GM21360 (cell line): ENCODE results near the gene INO80B.
"Not testable (repeated sequence)": the region's sequence is repeated elsewhere in the genome, so short reads cannot be mapped to it uniquely, and the experiment has no call there.

ENCODE experiments used
- ATAC-seq: cut with Tn5 transposase; IDR thresholded peaks from one replicate; pipeline ENCODE4 v1.9.1; 2021; ENCODE audit warnings: mild to moderate bottlenecking, moderate library complexity; ENCODE audit not compliant: unreplicated experiment

Gene INO80B

DNA sequence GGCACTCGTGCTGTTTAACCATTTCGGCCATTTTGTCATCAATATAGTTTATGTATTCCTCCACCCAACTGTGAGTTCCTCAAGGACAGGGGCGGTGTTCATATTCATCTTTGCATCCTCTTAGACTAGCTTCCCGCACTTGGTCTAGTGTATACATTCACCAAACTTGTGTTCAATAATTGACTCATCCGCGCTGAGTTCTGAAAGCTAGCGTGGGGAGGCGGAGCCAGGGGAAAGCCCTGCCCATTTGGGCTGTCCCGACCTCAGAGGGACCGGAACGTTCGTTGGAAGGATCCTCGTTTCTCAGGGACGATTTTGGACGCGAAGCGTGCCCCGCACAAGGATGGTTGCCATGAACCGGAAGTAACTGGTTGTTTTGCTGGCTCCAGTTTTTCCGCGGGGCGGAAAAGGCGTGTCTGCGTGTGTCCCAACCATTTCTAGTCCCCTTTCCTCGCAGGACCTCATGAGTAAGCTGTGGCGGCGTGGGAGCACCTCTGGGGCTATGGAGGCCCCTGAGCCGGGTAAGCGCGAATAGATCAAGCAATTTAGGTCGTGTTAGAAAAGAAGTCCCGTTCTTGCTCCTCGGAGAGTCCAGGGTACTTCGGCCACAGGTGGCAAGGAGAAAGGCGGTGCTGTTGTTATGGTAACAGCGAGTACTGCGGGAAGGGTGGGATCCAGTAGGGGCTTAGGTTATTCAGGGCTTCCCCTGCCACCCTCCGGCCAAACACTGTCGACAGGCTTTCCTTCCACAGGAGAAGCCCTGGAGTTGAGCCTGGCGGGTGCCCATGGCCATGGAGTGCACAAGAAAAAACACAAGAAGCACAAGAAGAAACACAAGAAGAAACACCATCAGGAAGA lies at the start of gene INO80B:
Gene INO80B (plus strand): TSS at position 434 of the 858 bp plus-strand sequence. CDS start 30 bp downstream, at position 464.
- ATAC-seq = peak; percentile 48

DNA sequence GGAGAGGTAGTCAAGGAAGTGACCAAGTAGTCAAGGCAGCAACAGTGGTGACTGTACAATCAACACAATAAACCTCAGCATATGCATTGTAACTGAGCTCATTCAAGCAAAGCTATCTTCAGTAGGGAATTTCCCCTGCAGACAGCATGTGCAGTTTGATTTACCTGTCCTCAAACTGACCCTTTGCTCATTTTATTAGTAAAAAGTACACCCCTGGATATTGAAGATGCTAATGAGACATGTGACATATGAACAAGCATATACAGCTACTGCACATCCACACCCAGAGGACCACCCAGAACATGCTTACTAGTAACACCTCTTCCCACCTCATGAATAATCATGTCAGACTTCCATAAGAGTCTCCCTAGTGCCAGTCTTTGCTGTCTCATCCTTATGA lies 48.9 kb upstream of the INO80B start:
- ATAC-seq = peak; percentile 74

DNA sequence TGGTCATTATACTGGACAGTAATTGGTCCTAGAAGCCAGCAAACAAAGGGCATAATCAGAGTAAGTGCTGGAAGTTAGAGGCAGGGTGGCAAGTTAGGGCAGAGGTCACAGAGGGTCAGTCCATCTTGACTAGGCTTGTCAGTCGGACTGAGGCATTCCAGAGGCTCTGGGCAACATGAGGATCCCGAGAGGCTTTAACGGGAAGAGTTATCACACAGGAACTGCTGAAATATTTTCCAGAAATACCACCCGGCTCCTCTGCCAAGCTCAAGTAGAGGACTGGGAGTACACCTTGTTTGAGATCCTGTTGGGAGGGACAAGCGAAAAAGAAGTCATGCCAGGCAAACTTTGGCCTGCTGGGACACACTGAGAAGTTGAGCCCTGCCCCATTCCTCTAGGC lies 47.2 kb upstream of the INO80B start:
- ATAC-seq = no peak

DNA sequence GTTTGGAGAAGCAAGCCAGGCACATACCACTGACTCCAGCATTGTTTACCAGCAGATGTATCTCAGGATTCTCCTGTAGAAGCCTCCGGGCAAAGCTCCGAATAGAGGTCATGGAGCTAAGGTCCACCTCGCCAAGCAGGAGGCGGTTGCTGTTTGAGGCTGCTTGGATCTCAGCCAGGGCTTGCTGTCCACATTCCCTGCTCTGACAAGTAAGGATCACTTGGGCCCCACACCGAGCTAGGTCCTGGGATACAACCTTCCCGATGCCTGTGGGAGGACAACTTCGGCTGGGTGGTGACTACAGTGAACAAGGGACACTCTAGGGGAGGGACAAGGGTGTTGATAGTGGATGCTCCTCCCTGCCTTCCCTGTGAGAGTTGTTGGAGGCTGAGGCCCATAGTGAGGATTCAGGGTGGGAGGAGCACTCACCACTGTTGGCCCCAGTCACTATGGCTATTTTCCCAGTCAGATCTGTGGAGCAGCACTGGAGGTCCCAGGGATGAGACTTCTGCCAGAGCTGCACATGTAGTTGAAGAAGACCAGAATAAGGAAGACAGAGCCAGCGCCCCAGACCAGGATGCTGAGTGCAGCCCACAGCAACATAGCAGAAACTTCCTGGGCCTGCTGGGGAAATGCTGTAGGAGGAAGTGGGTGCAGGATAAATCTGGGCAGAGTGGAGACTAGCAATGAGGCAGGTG lies 41.7 kb upstream of the INO80B start:
- no peak for ATAC-seq

DNA sequence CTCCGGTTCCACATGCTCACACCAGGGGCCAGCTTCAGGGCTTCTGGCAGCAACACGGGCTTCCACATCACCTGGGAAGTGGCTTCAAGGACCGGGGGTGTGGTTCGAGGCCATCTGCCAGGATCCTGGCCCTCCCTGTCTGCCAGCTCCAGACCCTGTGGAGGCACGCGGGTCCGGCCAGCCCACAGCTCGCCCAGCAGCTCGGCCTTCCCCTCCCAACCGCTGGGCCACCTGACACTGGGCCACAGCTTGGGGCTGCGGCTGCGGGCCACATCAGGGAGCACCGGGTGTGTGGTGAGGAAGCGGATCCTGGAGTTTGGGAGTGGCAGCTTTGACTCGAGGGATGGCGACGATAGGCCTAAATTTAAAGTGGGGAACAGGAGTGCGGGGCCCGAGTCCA lies 40.4 kb upstream of the INO80B start:
- no peak for ATAC-seq

DNA sequence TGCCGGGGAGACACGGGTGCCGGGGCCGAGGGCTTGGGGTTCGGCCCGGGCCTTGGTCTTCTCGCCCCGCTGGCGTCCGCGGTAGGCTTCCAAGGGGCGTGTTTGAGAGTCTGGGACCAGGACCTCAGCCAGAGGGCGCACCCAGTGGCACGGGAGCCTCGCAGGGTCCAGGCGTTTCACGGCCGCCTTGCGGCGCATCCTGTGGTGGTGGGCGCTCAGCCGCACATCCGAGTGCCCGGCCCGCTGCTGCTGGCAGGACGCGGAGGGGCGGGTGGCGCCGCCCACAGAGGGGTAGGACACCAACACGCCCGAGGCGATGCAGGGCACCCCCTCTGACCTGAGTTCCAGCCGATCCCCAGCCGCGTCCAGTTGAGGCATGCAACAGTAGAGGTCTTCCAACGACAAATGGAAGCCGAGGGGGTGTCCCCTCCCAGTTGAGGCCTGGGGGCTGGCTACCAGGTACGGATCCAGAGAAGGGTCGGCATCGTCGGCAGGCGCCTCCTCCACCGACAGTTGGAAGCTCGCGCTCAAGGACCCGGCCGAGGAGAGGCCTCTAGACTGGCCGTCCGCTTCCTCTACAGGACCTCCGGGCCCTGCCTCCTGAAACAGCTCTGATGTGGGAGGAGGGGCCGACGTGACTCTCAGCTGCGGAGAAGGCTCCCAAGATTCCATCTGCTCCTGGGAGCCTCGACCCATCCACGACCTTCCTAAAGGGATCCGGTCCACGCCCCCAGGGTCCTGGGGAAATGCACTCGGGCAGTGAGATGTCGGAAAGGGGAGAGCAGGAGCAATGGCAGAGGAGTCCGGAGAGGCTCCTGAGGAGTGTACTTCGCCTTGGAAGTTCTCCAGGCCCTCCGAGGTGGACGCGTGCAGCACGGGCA lies 39.8 kb upstream of the INO80B start:
- ATAC-seq = no peak

DNA sequence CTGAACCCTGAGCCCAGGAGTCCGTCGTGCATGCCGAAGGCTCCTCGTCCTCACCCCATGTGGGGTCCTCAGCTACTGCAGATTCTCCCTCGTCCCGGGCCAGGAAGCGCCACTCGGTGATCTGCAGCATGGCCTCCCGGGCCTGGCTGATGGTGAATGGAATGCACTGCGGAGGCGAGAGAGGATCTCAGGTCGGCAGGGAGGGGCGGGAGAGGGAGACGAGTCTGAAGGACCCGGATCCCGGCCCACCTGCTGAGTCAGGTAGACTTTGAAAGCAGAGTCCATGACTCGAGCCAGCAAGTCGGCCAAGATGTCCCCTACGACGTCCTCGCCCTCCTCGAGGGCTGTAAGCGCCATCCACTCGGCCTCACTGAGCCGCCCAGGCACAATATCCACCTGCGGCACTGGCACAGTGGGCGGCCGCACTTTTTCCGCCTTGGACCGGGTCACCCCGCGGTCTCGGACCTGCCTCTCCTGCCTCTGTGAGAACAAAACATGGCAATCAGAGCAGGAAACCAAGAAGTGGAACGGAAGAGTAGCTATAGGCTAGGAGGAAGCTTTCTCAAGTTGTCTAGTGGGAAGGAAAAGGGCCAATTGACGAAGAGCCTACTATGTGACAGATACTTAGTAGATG lies 39.0 kb upstream of the INO80B start:
- no peak for ATAC-seq

DNA sequence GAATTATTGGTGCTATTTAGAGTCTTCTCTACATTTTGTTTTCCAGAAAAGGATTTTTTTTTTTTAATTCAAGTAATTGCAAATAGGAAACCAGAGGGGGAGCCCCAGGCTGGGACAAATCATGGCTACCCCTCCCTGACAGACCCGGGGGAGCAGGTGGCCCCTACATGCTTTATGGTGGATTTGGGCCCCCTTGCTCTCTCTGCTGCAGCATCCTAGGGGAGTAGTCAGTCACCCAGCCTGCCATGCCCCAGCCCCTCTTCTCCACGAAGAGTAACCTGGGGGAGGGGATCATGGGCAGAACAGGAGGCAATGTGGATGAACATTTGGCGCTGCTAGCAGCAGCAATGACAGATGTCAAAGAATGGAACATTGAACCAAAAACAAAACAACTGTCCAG lies 38.1 kb upstream of the INO80B start:
- ATAC-seq = no peak

DNA sequence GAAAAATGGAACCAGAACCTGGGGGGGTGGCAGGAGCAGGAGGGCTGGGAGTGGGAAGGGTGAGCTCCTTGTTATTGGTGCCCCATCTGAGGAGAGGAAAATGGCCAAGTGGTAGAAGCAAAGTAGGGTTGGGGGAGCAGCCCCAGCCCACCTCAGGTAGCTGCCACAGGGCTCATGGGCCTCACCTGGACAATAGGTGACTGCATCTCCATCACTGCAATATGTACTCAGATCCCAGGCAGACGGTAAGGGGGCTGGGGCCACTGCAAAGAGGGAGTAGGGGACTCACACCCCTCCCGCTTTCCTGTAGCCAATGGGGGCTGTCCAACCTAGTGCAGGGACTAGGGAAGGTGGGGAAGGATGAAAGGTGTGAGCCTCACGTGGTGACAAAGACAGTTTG lies 37.7 kb upstream of the INO80B start:
- no peak for ATAC-seq

DNA sequence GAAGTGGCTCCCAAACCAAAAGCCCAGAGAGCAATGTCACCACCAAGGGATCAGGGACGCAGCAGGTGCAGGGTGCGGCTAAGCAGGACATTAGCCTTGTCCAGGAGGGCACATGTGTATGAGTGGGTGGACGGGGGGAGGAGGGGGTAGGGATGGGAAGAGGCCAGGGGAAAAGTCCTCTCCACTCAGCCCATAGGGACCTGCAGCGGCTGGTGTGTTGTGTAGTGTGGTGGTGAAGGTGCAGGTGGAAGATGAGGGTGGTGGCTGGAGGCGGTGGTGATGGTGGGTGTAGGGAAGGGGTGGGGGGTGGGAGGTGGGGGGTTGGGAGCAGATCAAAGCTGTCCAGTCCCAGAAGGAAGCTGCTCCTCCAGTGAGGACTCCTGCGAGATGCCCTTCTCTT lies 37.1 kb upstream of the INO80B start:
- no peak for ATAC-seq

DNA sequence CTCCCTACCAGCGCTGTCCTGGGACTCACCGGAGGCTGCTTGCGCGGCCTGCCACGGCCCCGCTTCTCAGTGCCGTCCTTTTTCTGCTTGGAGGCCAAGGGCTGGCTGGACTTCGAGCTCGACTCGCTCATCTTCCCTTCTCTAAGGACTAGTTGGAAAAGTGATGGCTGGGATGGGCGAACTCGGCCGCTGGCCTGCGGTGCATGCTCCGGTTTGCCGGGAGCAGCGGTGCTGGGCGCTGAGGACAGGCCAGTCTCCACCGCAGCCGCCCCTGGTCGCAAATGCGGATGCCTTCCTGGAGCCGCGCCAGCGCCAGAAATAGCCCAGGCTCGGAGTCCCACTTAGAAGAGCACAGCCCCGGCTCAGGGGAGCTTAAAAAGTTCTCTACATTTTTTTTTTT lies 36.6 kb upstream of the INO80B start:
- ATAC-seq = no peak

DNA sequence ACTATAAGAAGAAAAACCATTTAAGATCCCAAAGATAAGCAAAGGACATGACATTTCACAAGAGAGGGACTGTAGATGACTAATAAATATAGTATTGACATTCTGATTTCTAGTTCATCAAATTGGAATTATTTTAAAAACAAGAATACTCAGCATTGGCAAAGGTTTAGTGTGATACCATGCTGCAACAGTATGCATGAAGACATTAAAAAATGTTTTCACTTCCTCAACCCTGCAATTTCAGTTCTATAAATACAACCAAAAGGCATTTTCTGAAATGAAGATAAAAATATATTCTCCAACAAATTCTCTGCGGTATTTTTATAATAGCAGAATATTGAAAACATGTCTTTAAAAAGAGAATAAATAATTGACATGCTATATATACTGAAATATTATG lies 35.5 kb upstream of the INO80B start:
- no peak for ATAC-seq

DNA sequence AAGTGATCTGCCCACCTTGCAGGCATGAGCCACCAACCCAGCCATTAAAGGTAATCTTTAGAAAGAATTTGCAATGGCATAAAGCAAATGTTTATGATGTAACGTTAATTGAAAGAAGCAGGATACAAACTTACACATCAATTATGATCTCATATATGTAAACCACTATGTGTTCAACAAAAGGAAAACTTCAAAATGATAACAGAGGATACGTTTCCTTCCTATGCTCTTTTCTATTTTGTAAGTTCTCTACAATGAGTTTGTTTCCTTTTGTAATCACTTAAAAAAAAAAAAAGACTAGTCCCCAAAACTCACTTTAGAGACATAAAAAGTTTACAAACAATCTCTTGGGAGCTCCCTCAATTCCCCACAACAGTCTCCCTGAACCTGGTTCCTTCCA lies 34.9 kb upstream of the INO80B start:
- ATAC-seq = no peak

DNA sequence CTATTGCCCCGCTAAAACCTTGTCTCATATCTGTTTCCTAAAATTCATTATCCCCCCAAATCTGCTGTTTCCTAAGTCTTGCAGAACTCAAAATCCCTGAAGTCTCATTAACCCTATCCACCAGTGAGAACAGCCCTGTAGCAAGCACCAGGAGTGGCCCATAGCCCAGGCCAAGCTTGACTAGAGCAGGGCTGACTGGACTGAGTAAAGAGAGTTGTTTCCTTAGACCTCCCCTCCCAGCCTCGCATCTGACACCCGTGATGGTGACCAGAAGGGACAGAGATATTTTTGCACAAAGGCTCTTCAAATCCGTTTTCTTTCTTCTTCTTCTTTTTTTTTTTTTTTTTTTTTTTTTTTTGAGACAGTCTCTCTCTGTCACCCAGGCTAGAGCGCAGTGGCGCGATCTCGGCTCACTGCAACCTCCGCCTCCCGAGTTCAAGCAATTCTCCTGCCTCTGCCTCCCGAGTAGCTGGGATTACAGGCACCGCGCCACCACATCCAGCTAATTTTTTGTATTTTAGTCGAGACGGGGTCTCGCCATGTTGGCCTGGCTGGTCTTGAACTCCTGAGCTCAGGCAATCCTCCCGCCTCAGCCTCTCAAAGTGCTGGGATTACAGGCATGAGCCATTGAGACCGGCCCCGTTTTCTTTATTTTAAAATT lies 34.3 kb upstream of the INO80B start:
- ATAC-seq = not testable (repeated sequence)

DNA sequence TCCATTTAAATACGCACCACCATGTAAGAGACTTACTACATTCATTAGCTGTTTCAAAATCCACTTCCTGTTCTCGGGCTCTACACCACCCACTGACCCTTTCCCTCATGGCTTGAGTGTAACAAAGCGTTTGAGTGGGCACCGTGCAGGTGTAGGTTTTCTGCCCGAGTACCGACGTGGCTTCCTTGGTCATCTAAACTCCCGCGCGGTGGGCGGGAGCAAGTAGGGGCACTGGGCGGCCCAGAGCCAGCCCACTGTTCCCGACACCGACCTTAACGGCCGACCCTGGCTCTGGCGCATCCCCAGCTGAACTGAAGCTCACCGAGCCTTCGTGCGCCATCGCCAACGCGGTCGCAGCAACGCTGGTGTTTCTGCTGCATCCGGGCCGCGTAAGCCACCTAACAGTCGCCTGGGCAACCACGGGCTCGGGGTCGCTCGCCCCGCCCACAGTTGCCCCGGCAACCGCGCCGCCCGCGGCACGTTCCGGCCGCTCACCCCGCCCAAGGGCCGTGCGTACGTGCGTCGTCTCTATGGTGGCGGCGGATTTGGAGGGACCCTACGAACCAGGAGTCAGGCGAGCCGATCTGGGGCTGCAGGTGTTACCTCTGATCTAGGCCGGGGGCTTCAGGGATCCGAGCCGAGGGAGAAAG lies 33.5 kb upstream of the INO80B start, which contains the start of the genes C2orf81 and WDR54:
Gene C2orf81 (minus strand): TSS at position 399 of the 650 bp plus-strand sequence. CDS start 59 bp downstream, at position 340.
Gene WDR54 (plus strand): TSS at position 510 of the 650 bp plus-strand sequence. CDS start 424 bp downstream, outside the sequence.
- peak; percentile 80 for ATAC-seq

DNA sequence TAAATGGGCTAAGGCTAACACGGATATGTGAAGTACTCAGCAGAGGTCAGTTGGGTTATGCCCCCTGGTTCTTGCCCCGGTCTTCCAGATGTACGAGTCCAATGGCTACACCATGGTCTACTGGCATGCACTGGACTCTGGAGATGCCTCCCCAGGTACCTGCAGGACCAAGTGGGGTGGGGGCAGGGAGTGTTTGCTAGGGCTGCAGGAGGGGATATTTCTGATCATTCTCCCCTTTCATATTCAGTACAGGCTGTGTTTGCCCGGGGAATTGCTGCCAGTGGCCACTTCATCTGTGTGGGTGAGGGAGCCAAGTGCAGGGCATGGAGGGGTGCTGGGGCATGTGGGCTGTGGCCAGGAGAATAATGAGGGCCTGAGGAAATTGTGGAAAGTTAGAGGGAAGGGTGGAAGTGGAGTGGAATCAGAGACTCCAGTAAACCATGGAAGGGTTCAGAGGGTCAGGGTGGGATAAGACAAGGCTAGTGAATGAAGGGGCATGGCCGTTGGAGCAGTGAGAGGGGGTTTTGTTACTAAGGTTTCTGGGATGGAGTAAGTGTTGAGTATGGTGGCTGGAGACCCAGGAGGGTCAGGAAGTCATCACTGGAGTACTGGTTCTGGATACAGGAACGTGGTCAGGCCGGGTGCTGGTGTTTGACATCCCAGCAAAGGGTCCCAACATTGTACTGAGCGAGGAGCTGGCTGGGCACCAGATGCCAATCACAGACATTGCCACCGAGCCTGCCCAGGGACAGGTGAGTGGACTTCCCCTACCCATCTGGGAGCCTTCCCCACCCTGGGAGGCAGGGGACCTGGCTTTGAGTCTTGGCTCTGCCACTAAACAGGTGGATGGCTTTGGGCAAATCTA lies 31.4 kb upstream of the INO80B start:
- ATAC-seq = no peak

DNA sequence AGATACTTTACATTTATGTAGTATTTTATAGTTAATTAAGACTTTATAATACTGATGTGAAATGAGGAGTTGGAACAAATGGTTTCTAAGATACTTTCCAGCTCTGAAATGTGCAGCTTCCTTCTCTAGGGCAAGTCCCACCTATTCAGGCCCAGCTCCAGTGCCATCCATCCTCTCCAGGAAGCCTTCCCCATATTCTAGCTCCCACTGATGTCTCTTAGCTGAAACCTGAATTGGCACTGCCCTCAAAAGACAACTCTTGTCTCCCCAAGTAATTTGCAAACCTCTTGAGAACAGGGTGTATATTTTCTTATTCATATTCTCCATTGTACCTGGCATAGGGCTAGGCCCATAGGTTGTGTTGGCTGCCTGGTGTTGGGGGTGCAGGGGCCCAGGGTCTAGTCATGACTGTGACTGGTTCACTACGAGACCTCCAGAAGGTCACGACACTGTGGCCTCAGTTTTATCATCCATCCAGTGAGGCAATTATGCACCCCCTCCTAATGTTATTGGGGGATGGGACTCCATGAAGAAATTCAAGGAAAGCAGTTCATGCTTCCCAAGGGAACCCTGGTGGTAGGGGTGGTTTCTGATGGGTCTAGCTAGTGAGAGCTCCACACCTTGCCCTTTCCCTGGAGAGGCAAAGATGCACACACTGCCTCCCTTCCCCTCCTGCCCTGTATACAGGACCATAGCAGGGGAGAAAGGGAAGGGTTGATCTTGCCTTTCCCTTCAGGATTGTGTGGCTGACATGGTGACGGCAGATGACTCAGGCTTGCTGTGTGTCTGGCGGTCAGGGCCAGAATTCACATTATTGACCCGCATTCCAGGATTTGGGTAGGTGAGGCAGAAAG lies 30.5 kb upstream of the INO80B start:
- no peak for ATAC-seq

DNA sequence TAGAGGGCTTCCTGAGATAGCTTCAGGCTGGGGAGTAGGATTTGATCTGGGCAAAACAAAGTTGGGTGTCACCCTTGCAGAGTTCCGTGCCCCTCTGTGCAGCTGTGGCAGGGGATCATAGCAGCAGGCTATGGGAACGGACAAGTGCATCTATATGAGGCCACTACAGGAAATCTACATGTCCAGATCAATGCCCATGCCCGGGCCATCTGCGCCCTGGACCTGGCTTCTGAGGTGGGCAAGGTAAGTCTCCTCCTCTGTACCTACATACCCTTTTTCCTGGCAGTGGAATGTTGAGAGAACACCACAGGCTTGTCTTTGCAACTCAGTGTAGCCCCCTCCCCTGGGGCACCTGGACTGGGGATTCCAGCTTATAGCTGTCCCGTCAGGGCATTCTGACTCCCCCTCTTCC lies 29.9 kb upstream of the INO80B start:
- no peak for ATAC-seq
